Loucy (cell line): Measurements from ENCODE around the gene TP53TG5.

ENCODE experiments used
- H2AFZ ChIP-seq: fragments of 200-600 bp; sonication (generic); 2 replicates; pipeline ENCODE4 v1.6.0; 2016; ENCODE audit warnings: antibody characterized with exemption, mild to moderate bottlenecking, low read length, moderate library complexity
- H3F3A ChIP-seq: fragments of 200-600 bp; 2 replicates; pipeline ENCODE4 v1.6.0; 2016; ENCODE audit warnings: antibody characterized with exemption, low read depth, mild to moderate bottlenecking
- H3K27me3 ChIP-seq: fragments of 200-600 bp; sonication (generic); 2 replicates; pipeline ENCODE4 v1.6.1; 2014; ENCODE audit warnings: low read length, mild to moderate bottlenecking; ENCODE audit not compliant: insufficient read depth, poor library complexity, severe bottlenecking
- H3K36me3 ChIP-seq: fragments of 200-600 bp; sonication (generic); 2 replicates; pipeline ENCODE4 v1.6.1; 2016; ENCODE audit warnings: low read length; ENCODE audit not compliant: insufficient read depth
- H3K4me1 ChIP-seq: fragments of 200-600 bp; sonication (generic); 2 replicates; pipeline ENCODE4 v1.5.1; 2014; ENCODE audit warnings: low read length, mild to moderate bottlenecking; ENCODE audit not compliant: insufficient read depth, poor library complexity, severe bottlenecking
- H3K4me2 ChIP-seq: fragments of 200-600 bp; sonication (generic); 2 replicates; pipeline ENCODE4 v1.6.0; 2014; ENCODE audit warnings: antibody characterized with exemption, low read length, low read depth, mild to moderate bottlenecking; ENCODE audit not compliant: poor library complexity, severe bottlenecking
- H3K4me3 ChIP-seq: fragments of 200-600 bp; sonication (generic); 2 replicates; pipeline ENCODE4 v1.5.1; 2014; ENCODE audit warnings: low read length, mild to moderate bottlenecking, mixed read lengths; ENCODE audit not compliant: poor library complexity, severe bottlenecking
- H3K79me2 ChIP-seq: fragments of 200-600 bp; sonication (generic); 2 replicates; pipeline ENCODE4 v1.6.1; 2014; ENCODE audit warnings: low read length; ENCODE audit not compliant: insufficient read depth
- H3K9ac ChIP-seq: fragments of 200-600 bp; sonication (generic); 2 replicates; pipeline ENCODE4 v1.6.0; 2014; ENCODE audit warnings: mild to moderate bottlenecking, low read depth, low read length, moderate library complexity; ENCODE audit not compliant: poor library complexity, severe bottlenecking
- H3K9me2 ChIP-seq: fragments of 200-600 bp; sonication (generic); replicated peaks from 2 replicates; pipeline ENCODE4 v1.6.1; 2016; ENCODE audit warnings: low read depth, low read length, mixed read lengths
- H3K9me3 ChIP-seq: fragments of 200-600 bp; sonication (generic); 2 replicates; pipeline ENCODE4 v1.6.1; 2014; ENCODE audit warnings: mild to moderate bottlenecking, antibody characterized with exemption, low read length, low read depth; ENCODE audit not compliant: insufficient read depth
- H4K20me1 ChIP-seq: fragments of 200-600 bp; sonication (generic); 2 replicates; pipeline ENCODE4 v1.6.0; 2014; ENCODE audit warnings: antibody characterized with exemption, low read length, mild to moderate bottlenecking; ENCODE audit not compliant: insufficient read depth, poor library complexity, severe bottlenecking
- EZH2phosphoT487 ChIP-seq: fragments of 200-600 bp; IDR thresholded peaks from 2 replicates; pipeline ENCODE4 v1.6.1; 2018; ENCODE audit warnings: antibody characterized with exemption, mild to moderate bottlenecking, moderate library complexity, borderline replicate concordance
- TF ChIP-seq, protein P1 (sequence below): fragments of 200-600 bp; sonication (generic); conservative IDR thresholded peaks from 2 replicates; pipeline ENCODE4 v1.5.1; 2014; ENCODE audit warnings: mild to moderate bottlenecking, antibody characterized with exemption, low read length

TP53TG5 gene

DNA sequence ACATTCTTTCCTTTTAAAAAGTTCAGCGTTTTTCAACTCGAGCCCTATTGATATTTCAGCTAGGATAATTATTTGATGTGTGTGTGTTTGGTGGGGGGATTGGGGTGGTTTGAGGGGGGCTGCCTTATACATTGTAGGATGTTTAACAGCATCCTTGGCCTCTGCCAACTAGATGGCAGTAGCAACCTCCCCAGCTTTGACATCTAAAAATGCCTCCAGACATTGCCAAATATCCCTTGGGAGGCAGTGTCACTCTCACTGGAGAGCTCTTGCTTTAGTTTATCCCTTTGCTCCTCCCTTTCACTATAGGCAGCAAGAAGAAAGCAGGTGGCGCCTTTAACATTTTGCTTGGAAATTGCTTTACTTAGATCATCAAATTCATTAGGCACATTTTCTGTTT lies 14.6 kb upstream of the TP53TG5 start:
- H3K79me2 ChIP-seq: no peaks in the 10 kb centered on the region
- no peak overlapping the region for H3K9ac ChIP-seq
- H3K4me3 ChIP-seq: no peak overlapping the region
- no peaks in the 10 kb centered on the region for H3K9me2 ChIP-seq
- no peaks in the 10 kb centered on the region for H4K20me1 ChIP-seq
- no peaks in the 10 kb centered on the region for H3K9me3 ChIP-seq
- H3K4me2 ChIP-seq: no peak overlapping the region
- no peak overlapping the region for H2AFZ ChIP-seq
- H3K27me3 ChIP-seq: no peaks in the 10 kb centered on the region
- TF ChIP-seq, protein P1, sequence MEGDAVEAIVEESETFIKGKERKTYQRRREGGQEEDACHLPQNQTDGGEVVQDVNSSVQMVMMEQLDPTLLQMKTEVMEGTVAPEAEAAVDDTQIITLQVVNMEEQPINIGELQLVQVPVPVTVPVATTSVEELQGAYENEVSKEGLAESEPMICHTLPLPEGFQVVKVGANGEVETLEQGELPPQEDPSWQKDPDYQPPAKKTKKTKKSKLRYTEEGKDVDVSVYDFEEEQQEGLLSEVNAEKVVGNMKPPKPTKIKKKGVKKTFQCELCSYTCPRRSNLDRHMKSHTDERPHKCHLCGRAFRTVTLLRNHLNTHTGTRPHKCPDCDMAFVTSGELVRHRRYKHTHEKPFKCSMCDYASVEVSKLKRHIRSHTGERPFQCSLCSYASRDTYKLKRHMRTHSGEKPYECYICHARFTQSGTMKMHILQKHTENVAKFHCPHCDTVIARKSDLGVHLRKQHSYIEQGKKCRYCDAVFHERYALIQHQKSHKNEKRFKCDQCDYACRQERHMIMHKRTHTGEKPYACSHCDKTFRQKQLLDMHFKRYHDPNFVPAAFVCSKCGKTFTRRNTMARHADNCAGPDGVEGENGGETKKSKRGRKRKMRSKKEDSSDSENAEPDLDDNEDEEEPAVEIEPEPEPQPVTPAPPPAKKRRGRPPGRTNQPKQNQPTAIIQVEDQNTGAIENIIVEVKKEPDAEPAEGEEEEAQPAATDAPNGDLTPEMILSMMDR: no peak
- no peak for TF ChIP-seq EZH2phosphoT487
- no peaks in the 10 kb centered on the region for H3K36me3 ChIP-seq
- no peaks in the 10 kb centered on the region for H3F3A ChIP-seq
- H3K4me1 ChIP-seq: no peaks in the 10 kb centered on the region

DNA sequence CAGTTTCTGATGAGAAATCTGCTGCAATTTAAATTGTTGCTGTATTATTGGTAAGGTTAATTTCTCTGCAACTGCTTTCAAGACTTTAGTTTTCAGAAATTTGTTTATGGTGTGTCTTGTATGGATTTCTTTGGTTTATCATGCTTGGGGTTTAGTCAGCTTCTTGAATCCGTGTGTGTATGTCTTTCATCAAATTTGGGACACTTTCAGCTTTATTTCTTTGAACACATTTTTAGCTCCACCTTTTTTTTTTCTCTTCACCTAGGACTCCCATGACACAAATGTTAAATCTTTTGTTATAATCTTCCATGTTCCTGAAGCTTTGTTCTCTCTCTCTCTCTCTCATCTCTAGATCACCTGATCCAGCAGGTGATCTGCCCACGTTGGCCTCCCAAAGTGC lies 13.4 kb upstream of the TP53TG5 start:
- Histone ChIP-seq H3K9ac (no peak overlapping the region), H4K20me1 (no peaks in the 10 kb centered on the region), H2AFZ (no peak overlapping the region), H3K9me2 (no peaks in the 10 kb centered on the region), H3K36me3 (no peaks in the 10 kb centered on the region), H3K4me2 (no peak overlapping the region), H3K27me3 (no peaks in the 10 kb centered on the region), H3F3A (no peaks in the 10 kb centered on the region), H3K4me1 (no peaks in the 10 kb centered on the region), H3K9me3 (no peaks in the 10 kb centered on the region), H3K79me2 (no peaks in the 10 kb centered on the region), H3K4me3 (no peak overlapping the region)
- TF ChIP-seq, protein P1: no peak
- no peak for TF ChIP-seq EZH2phosphoT487

DNA sequence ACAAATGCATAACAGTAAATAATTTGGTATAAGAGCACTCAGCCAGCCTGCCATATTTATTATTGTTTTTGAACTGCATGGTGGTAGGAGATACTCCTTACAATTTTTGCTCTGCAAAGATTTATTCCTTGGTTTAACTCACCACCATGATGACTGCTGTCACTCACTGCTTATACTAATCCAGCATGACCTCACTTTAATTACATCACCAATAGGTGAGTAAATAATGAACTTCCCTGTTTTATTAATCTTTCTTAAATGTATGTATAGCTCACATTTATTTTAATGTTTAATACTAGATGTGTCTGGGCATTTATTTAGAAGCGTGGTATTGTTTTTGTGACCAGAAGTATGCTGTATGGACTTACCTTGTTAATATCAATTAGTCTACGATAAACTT lies 12.8 kb upstream of the TP53TG5 start:
- Histone ChIP-seq H3K9me3 (no peaks in the 10 kb centered on the region), H3K9ac (no peak overlapping the region), H2AFZ (no peak overlapping the region), H3K4me2 (no peak overlapping the region), H3K4me1 (no peaks in the 10 kb centered on the region), H3K79me2 (no peaks in the 10 kb centered on the region), H3K36me3 (no peaks in the 10 kb centered on the region), H3K4me3 (no peak overlapping the region), H3K27me3 (no peaks in the 10 kb centered on the region), H4K20me1 (no peaks in the 10 kb centered on the region), H3K9me2 (no peaks in the 10 kb centered on the region), H3F3A (no peaks in the 10 kb centered on the region)
- no peak for TF ChIP-seq EZH2phosphoT487

DNA sequence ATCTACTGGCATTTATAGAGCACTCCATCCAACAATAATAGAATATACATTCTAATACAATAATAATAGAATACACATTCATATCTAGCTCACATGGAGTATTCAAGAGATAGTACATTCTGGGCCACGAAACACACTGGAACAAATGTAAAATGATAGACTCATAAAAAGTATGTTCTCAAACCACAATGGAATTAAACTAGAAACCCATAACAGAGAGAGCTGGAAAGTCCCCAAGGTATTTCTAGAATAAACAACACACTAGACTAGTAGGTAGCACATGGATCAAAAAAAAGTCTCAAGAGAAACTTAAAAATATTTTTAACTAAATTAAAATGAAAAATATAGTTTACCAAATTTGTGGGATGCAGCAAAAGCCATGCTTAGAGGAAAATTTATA lies 9.1 kb upstream of the TP53TG5 start:
- Histone ChIP-seq H3F3A (no peaks in the 10 kb centered on the region), H2AFZ (no peak overlapping the region), H3K4me2 (no peak overlapping the region), H3K27me3 (no peaks in the 10 kb centered on the region), H3K9me3 (no peaks in the 10 kb centered on the region), H4K20me1 (no peaks in the 10 kb centered on the region), H3K4me1 (no peaks in the 10 kb centered on the region), H3K79me2 (no peaks in the 10 kb centered on the region), H3K36me3 (no peaks in the 10 kb centered on the region), H3K9ac (no peak overlapping the region), H3K9me2 (no peaks in the 10 kb centered on the region), H3K4me3 (no peak overlapping the region)
- TF ChIP-seq EZH2phosphoT487: no peak
- TF ChIP-seq, protein P1: no peak
